M059J (cell line): ENCODE results near the gene PARP3. TPM values are rescaled to one million over a fixed set of nuclear protein-coding genes. Genes with fewer than 3 reads are reported as not detected.

ENCODE experiments used
- DNase-seq: peaks from one replicate; pipeline ENCODE4 v3.0.0-alpha.2; 2012; ENCODE audit warnings: low read depth
- total RNA-seq: library from RNA; depleted of rRNA; stranded (reverse); fragments of >200 nt; shearing (Covaris generic); gene quantifications from 2 replicates; pipeline ENCODE4 v1.2.3, GENCODE V29; 2014

The PARP3 gene
- total RNA-seq, 1 experiment from 2014 or later, result 15.9 TPM

DNA sequence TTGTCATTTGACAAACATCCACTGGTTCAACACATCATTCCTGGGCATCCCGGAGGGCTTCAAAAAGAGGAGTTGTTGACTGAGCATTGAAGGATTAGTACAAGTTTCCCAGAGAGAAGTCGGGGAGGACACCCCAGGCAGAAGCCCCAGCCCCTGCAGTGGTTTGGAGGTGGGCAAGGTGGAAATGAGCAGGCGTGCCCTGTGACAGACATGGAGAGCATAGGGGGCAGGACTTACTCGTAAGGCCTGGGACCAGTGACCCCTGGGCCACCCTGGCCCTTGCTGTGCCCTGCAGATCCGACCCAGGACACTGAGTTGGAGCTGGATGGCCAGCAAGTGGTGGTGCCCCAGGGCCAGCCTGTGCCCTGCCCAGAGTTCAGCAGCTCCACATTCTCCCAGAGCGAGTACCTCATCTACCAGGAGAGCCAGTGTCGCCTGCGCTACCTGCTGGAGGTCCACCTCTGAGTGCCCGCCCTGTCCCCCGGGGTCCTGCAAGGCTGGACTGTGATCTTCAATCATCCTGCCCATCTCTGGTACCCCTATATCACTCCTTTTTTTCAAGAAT lies 5.9 kb downstream of the PARP3 start:
- DNase-seq, result no peak

GRCh38 chr3:51949121-51949520 lies 7.0 kb downstream of the PARP3 start:
- DNase-seq, result no peak

GRCh38 chr3:51950899-51951298 lies 8.7 kb downstream of the PARP3 start:
- no peak for DNase-seq

- DNase-seq, result peak; percentile 57
Observed at GRCh38 chr3:51953445-51953844, 11.3 kb downstream of the PARP3 start.

DNA sequence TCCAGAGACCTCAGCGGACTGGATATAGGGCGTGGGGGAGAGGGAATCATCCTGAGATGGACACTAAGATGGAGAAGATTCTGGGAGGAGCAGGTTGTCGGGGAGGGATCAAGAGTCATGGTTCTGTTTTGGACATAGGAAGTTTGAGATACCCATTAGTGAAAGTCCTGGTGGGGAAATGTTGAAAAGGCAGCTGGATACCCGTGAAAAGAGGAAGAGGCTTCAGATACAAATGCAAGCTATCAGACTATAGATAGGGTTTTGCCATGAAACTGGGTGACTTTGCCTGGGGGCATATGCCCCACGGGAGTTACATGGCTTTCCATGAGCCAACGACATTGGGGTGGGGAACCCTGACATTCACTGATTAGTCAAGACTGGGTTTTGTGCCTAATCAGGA lies 11.9 kb downstream of the PARP3 start:
- DNase-seq, result no peak

DNA sequence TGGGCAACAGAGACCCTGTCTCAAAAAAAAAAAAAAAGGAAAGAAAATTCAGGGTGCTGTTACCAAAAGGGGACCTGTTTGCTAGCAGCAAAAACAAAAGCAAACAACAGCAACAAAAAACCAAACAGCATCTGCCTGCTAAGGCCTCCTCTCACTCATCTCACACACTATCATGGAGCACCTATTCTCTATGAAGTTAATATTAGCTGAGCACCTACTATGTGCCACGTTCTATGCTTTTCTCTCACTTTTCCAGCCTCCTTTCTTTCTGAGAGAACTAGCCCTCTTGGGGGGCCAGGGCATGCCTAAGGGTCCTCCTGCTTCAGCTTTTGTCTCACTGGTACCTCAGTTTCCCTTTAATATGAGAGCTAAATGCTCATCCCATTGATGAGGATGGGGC lies 12.6 kb downstream of the PARP3 start:
- no peak for DNase-seq

DNA sequence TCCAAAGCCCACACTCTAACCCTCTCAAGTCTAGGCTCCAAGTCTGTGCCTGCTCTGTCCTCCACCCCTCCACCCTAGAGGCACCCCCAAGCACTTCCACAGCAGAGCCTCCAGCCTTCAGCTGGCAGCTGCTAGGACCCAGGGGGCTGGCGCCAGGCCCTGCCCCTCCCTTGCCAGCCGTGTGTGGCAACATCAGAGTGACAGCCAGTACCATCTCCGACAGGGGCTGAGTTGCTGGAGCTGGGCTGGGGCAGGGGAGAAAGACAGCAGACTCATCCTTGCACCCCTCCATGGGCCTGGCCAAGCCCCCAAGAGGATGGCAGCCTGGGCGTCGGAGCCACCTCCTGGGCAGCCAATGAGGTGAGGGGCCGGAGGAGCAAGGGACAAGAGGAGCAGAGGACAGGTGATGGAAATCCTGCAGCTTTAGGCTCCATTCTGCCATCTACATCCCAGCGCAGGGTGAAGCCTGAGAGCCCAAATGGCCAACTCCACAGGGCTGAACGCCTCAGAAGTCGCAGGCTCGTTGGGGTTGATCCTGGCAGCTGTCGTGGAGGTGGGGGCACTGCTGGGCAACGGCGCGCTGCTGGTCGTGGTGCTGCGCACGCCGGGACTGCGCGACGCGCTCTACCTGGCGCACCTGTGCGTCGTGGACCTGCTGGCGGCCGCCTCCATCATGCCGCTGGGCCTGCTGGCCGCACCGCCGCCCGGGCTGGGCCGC lies 13.2 kb downstream of the PARP3 start, which contains the start of gene GPR62:
TSS of gene GPR62 (plus strand) at position 207 of the 718 bp plus-strand sequence. CDS start at position 479, 272 bp downstream.
- DNase-seq, result no peak

GRCh38 chr3:51955893-51956770 lies 14.0 kb downstream of the PARP3 start:
- peak; percentile 62 for DNase-seq

DNA sequence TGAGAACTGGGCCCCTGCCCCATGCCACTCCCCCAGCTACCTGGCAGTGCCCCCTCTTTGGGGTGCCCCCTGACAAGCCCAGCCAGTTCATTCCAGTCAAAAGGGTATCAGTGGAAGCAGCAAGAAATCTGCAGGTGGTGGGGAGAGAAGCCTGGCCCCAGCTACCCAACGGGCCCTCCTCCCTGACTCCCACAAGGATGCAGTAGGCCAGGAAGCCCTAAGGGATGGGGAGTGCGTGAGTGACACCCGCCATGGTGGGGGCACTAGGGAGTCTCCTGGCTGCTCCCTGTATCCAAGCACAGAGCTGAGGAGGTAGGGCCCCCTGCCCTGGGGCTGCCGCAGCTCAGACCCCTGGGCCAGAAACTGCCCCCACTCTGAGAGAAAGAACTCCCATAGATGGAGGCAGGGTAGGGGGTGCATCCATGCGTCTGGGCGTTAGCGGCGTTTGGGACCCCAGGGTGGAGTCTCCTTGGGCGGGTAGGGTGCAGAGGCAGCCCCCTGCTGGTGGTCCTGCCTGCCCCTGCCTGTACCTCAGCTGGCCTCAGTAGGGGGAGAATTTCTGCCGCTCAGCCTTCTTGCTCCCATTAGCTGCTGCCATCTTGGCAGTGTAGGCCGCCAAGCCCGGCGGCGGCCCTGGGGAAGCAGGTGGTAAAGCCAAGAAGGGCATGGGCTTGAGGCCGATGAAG lies 15.5 kb downstream of the PARP3 start:
- no peak for DNase-seq

DNA sequence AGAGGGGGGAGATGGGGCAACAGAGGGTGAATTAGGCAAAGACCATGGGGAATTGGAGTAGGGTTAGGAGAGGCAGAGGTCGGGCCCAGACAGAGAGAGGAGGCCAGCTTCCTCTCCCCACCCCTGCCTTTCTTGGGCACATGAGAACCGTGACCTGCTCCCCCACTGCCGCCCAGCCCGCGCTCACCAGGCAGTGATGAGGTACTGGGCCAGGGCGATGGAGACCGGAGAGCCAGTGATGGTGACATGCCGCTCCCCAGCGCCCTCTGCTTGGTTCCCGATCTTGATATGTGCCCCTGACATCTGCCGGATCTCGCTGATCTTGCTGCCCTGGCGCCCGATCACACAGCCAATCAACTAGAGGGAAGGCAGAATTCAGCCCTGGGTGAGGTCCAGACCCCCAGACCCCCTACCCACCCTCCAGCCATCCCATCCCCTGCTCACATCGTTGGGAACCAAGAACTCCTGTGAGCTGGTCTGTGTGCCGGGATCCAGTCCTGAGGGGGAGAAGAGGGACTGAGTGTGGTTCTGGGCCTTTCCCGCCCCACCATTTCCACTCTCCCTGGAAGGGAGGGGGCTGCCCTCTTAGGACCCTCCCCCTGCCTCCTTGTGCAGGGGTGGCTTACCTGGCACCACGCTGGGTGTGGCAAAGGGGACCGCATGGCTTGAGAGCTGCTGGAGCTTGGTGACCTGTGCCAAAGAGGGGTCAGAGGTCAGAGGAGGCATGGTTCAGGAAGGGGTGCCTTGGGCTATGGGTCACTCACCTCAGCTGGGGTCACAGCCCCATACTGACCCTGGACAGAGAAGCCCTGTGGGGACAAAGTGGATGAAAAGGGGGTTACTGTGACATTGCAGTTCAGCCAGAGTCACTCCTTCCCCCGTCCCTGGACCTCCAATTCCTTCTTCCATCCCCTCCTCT lies 16.7 kb downstream of the PARP3 start:
- DNase-seq, result no peak

DNA sequence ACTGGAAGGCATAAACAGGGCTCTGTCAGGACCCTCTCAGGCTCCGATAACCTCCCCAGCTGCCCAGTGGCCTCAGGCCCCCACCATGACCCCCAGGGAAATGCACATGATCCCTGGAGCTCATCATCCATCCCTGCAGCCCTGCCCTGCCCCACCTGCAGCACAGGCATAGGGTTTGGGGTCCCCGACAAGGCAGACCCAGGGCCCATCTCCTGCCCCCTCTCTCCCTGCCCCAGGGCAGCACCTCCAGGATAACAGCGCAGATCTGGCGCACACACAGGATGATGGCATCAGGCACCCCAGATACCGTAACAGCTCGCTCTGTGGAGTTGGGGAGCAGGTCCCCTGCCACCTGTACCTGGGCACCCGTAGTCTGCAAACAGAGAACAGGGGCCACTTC lies 17.5 kb downstream of the PARP3 start:
- no peak for DNase-seq

GRCh38 chr3:51960386-51960785 lies 18.2 kb downstream of the PARP3 start:
- DNase-seq, result no peak

DNA sequence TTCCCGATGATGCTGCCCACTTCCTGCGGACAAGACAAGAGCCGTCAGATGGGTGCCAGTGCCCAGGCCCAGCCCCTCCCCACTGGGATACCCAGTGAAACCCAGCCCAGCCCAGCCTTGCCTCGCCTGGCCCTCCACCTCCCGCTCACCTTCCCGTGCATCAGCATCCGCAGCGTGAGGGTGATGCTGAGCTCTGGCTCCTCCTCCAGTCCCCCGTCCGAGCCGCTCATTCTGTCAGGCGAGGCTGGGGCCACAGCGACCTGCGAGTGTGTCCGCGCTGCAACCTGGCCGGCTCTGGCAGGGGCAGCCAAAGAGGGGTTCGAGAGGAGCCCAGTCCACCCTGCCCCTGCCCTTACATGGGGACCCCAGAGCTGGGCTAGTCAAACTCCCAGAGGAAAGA lies 18.8 kb downstream of the PARP3 start:
- DNase-seq, result no peak

- no peak for DNase-seq
Observed at GRCh38 chr3:51961602-51962569, 19.7 kb downstream of the PARP3 start.

GRCh38 chr3:51962854-51963530 lies 20.8 kb downstream of the PARP3 start:
- DNase-seq, result no peak

GRCh38 chr3:51963951-51964451 lies 21.8 kb downstream of the PARP3 start:
- no peak for DNase-seq

DNA sequence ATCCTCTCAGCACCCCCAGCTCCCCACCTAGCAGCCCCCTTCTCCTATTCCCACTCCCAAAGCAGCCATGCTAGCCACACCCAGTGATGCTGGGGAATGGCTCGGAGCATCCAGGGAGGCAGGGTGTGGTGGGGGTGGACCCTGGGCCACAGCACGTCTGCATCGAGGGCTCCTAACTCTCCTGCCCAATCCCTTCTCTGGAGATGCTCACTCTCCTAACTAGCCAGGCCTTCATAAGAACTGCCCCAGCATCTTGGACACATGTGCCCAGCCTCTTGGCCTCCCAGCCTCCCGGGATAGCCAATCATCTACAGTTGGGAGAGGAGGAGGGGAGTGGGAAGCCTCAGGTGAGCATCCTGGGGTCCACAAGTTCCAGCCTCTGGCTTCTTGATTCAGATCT lies 22.4 kb downstream of the PARP3 start:
- no peak for DNase-seq

- no peak for DNase-seq
Observed at GRCh38 chr3:51966016-51966415, 23.9 kb downstream of the PARP3 start.

- no peak for DNase-seq
Observed at GRCh38 chr3:51966486-51966885, 24.3 kb downstream of the PARP3 start.
